Cardiac fibroblast (primary cell): ENCODE data around the gene SPSB3.

Source experiments
- DNase-seq, 2 donors: peaks; one replicate each; pipeline versions ENCODE4 v3.0.0 to v3.0.0-alpha.2; 2010; ENCODE audit warnings: low read depth in 2 of 2
- H3K4me3 ChIP-seq, 2 donors: replicated peaks in 1 of 2; 1 replicate in 1 of 2; 2 replicates in 1 of 2; pipeline ENCODE4 v1.5.1; 2011; ENCODE audit warnings: low read depth in 2 of 2, low read length in 2 of 2, mild to moderate bottlenecking in 2 of 2, moderate library complexity in 1 of 2
- TF ChIP-seq, protein P1 (sequence below): IDR thresholded peaks from one replicate; pipeline ENCODE4 v1.5.1; 2011; ENCODE audit warnings: low read depth, mild to moderate bottlenecking, low read length, inconsistent platforms

Gene SPSB3

DNA sequence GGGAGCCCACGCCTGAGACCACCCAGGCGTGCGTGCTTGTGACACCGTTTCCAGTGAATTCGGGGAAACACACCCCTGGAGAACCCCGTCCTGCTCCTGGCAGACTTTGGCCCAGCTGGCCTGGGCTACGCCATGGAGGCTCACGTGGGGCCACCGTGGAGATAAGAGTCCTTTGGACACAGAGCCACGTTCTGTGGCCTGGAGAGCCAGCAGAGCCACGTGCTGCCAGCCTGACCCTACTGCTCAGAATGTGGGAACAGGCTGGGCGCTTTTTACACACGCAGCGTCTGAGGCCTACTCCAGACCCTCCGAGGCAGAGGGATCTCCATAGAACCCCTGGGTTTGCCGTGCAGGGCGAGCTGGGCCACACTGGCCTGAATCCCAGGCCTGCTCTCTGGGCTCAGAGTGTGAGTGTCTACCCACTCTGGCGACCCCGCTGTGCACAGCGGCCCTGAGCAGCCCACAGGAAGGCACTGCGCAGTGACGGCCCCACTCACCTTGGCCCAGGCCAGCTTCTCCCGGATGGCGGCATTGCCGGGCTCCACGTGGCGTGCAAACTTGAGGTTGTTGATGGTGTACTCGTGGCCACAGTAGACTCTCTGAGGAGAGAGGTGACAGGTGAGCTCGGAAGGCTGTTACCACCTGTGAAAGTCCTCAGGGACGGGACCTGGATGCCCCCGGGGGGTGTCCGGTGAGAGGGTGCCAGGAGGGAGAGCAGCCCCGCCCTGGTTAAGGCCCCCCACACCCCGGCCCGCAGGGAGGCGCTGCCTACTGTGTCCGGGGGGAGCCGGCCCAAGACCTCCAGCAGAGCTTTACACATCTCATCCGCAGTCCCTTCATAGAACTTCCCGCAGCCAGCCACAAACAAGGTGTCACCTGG lies 34.3 kb upstream of the SPSB3 start:
- no peak overlapping the region for H3K4me3 ChIP-seq
- TF ChIP-seq, protein P1, sequence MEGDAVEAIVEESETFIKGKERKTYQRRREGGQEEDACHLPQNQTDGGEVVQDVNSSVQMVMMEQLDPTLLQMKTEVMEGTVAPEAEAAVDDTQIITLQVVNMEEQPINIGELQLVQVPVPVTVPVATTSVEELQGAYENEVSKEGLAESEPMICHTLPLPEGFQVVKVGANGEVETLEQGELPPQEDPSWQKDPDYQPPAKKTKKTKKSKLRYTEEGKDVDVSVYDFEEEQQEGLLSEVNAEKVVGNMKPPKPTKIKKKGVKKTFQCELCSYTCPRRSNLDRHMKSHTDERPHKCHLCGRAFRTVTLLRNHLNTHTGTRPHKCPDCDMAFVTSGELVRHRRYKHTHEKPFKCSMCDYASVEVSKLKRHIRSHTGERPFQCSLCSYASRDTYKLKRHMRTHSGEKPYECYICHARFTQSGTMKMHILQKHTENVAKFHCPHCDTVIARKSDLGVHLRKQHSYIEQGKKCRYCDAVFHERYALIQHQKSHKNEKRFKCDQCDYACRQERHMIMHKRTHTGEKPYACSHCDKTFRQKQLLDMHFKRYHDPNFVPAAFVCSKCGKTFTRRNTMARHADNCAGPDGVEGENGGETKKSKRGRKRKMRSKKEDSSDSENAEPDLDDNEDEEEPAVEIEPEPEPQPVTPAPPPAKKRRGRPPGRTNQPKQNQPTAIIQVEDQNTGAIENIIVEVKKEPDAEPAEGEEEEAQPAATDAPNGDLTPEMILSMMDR = no peak
- no peak for DNase-seq

DNA sequence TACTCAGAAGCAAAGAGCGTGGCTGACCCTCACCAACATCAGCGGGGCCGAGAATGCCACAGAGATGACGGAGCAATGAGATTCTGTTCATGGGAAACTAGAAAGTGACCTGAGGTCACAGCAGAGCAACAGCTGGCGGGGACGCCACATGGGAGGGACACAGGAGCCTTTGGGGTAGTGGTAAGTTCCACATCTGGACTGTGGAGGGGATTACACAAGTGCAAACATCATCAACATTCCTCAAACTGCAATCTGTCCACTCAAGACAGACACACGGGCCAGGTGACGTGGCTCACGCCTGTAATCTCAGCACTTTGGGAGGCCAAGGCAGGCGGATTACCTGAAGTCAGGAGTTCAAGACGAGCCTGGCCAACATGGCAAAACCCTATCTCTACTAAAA lies 33.1 kb upstream of the SPSB3 start:
- H3K4me3 ChIP-seq = no peak overlapping the region
- TF ChIP-seq, protein P1 = no peak
- no peak for DNase-seq

DNA sequence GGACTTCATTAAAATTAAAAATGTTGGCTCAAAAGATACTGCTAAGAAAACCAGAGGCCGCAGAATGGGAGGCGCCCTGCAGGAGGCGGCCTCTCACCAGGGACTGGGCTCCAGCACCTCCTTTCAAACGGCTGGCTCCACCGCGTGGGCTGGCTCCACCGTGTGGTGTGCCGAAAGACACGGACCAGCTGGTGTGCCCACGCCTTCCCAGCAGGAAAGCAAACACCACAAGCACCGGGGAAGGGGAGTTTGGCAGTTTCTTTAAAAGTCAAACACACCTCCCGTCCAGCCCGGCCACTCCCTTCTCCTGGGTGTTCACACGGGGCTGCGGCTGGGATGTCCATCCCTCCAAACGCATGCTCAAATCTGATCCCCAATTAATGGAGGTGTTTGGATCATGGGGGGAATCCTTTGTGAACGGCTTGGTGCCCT lies 30.4 kb upstream of the SPSB3 start:
- no peak overlapping the region for H3K4me3 ChIP-seq
- TF ChIP-seq, protein P1 = peak; percentile 57
- DNase-seq = peak; percentile 72 to 89

DNA sequence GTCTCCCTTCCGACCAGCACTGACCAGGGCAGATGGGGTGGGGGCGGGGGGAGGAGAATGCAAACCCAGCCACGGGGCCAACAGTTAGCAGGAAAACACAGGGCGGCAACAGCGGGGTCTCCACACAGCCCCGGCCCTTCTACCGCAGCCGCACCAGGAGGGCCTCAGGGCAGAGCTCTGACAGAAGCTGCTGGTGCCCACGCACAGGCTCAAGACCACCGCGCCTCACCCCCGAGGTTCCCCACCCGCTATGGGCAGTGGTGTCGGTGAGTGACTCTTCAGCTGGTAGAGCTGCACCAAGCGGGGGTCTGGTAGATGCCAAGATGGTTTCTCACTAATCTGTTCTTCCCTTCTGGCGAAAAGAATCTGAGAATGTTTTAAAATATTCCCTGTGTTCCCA lies 28.2 kb upstream of the SPSB3 start:
- TF ChIP-seq, protein P1 = no peak
- no peak overlapping the region for H3K4me3 ChIP-seq
- DNase-seq = no peak

DNA sequence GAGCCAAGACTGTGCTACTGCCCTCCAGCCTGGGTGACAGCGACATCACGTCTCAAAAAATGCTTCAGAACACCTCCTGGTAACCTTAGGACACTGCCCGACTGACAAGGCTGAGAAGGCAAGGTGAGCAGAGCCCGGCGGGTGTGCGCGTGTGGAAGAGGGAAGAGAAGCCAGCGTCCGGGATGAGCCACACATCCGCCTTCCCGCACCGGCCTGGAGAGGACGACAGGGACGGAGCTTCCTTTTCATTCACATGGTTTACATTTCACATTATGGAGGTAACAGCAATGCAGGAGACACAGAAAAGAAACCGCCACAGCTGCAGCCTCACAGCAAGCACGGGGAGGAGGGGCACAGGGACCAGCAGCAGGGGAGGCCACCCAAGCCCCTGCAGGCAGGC lies 27.7 kb upstream of the SPSB3 start:
- no peak overlapping the region for H3K4me3 ChIP-seq
- no peak for DNase-seq
- TF ChIP-seq, protein P1 = no peak

DNA sequence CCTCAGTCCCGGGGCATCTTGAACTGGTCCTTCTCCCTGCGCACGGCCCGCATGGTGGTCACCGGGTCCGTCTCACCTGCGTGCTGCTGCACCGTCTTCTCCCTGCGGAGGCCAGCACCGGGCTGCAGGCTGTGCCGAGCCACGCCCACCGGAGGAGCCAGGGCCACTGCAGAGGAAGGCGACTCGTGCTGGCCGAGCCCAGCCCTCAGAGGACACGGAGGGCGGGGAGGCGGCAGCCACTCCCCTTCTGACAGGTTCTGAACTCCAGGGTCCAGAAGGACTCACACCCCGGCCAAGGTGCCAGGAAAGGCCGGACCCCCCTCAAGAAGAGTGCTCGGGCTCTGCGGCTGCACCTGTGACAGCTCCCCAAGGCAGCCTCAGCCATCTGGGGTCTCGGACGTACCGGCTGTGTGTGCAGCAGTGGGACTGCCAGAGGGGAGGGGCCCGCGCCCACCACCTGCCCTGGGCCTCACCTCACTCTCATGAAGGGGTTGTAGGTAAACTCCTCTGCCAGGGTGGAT lies 27.0 kb upstream of the SPSB3 start:
- TF ChIP-seq, protein P1 = no peak
- H3K4me3 ChIP-seq = no peak overlapping the region
- DNase-seq = no peak
